Adrenal gland (tissue), 5 donors: Measurements from ENCODE around the gene UFD1.

Experiments used
- POLR2A ChIP-seq, 2 donors: fragments of 450-650 bp; IDR thresholded peaks; one replicate each; pipeline ENCODE4 v1.6.1; 2017; ENCODE audit warnings: antibody characterized with exemption in 2 of 2, mild to moderate bottlenecking in 2 of 2, moderate library complexity in 1 of 2
- TF ChIP-seq, protein P1 (sequence below), 6 experiments: fragments of 450-650 bp in 4 of 6; fragments of 200-600 bp in 2 of 6; sonication (generic) in 1 of 6; IDR thresholded peaks; 1 replicate in 5 of 6; 2 replicates in 1 of 6; pipeline versions ENCODE4 v1.5.1 to v1.8.0; 2016 to 2021; ENCODE audit warnings: antibody characterized with exemption in 6 of 6, mild to moderate bottlenecking in 2 of 6, moderate library complexity in 1 of 6
- donor health status: DM: no; HTN: no; CAD: no.

DNA sequence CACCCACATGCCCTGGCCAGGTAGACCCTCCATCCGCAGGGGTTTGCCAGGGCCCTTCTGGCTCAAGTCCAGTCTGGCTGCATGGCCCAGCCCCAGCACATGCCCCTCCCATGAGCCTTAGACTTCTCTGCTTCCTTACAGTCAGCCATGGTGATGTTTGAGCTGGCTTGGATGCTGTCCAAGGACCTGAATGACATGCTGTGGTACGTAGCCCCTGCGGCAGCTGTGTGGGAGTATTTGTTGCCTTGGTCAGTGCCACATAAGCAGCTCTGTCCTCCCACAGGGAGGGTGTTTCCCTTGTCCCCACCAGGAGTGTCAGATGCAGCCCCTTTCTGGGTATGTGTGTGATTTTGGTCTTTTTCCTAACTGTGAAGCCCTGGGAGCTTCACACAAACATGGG lies 18.3 kb upstream of the UFD1 start:
- TF ChIP-seq, protein P1, sequence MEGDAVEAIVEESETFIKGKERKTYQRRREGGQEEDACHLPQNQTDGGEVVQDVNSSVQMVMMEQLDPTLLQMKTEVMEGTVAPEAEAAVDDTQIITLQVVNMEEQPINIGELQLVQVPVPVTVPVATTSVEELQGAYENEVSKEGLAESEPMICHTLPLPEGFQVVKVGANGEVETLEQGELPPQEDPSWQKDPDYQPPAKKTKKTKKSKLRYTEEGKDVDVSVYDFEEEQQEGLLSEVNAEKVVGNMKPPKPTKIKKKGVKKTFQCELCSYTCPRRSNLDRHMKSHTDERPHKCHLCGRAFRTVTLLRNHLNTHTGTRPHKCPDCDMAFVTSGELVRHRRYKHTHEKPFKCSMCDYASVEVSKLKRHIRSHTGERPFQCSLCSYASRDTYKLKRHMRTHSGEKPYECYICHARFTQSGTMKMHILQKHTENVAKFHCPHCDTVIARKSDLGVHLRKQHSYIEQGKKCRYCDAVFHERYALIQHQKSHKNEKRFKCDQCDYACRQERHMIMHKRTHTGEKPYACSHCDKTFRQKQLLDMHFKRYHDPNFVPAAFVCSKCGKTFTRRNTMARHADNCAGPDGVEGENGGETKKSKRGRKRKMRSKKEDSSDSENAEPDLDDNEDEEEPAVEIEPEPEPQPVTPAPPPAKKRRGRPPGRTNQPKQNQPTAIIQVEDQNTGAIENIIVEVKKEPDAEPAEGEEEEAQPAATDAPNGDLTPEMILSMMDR (IDR thresholded peaks at IDR 0.05), result no peak
- no peak for TF ChIP-seq POLR2A (IDR thresholded peaks at IDR 0.05)
